Suprapubic skin (tissue), 3 donors: Measurements from ENCODE around the gene PGGHG.

Experiments
- EP300 ChIP-seq: sonication (generic); formaldehyde crosslinking; IDR thresholded peaks from one replicate; pipeline ENCODE4 v1.6.1; 2017; ENCODE audit warnings: antibody characterized with exemption
- TF ChIP-seq, protein P1 (sequence below), 2 donors: fragments of 200-600 bp in 1 of 2; fragments of 450-650 bp in 1 of 2; sonication (generic) in 1 of 2; IDR thresholded peaks; one replicate each; pipeline ENCODE4 v1.5.1; 2016 to 2019; ENCODE audit warnings: antibody characterized with exemption in 2 of 2, mild to moderate bottlenecking in 1 of 2, moderate library complexity in 1 of 2

DNA sequence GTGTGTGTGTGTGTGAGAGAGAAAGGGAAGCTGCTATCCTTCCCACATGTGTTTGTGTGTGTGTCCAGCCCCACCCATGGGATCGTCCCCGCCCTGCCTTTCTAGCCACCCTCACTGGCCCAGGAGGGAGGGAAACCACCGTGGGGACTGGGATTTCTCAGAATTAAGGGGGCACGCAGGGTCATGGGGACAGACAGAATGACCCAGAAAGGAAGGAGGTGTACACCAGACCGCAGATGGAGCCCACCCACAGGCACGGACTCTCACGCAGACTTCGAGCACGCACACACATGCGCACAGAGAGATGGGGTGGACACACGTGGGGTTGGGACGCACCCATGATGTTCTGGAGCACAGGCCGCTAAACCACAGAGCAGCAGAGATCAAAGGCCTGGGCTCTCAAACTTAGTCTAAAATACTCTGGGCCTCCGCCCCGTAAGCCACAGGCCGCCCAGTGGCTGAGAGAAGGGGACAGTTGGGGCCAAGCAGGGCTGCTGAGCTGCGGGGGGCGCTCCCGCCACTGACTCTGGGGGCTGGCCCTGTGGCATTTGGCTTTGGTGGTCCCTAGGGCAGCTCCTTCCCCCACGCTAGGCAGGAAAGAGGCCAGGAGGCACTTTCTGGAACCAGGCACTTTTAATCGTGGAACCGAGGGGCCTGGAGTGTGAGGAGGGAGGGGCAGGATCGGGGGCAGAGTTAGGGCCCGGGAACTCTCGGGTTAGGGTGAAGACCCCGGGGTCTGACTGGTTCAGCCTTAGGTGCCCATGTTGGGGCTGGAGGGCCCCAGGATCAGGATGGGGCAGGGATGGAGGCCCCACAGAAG, 8.9 kb downstream of the PGGHG start:
- TF ChIP-seq, protein P1, sequence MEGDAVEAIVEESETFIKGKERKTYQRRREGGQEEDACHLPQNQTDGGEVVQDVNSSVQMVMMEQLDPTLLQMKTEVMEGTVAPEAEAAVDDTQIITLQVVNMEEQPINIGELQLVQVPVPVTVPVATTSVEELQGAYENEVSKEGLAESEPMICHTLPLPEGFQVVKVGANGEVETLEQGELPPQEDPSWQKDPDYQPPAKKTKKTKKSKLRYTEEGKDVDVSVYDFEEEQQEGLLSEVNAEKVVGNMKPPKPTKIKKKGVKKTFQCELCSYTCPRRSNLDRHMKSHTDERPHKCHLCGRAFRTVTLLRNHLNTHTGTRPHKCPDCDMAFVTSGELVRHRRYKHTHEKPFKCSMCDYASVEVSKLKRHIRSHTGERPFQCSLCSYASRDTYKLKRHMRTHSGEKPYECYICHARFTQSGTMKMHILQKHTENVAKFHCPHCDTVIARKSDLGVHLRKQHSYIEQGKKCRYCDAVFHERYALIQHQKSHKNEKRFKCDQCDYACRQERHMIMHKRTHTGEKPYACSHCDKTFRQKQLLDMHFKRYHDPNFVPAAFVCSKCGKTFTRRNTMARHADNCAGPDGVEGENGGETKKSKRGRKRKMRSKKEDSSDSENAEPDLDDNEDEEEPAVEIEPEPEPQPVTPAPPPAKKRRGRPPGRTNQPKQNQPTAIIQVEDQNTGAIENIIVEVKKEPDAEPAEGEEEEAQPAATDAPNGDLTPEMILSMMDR (IDR thresholded peaks at IDR 0.05) = no peak
- TF ChIP-seq EP300 = no peak
